GM21526 (cell line): ENCODE data around the gene C4A.
"Not testable (repeated sequence)": the region's sequence is repeated elsewhere in the genome, so short reads cannot be mapped to it uniquely, and the experiment has no call there.

Experiments used
- ATAC-seq: cut with Tn5 transposase; IDR thresholded peaks from one replicate; pipeline ENCODE4 v1.9.1; 2021; ENCODE audit warnings: moderate library complexity; ENCODE audit not compliant: unreplicated experiment, low FRiP score

Gene C4A

DNA sequence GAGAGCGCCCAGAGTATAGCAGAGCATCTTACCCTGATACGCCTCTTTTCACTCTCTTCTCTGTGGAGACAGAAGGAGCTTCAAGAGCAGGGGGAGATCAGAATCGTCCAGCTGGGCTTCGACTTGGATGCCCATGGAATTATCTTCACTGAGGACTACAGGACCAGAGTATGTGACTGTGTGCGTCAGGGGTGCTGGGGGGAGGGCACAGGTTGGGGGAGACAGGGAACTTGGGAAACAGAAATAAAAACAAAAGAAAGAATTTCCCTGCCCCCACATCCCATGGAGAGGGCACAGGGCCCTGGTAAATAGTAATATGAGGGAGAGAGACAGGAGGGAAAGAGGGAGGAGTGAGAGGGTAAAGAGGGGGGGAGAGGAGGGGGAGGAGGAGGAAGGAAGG is 3.0 kb upstream of the C4A start:
- no peak for ATAC-seq

GRCh38 chr6:31979238-31979898 is 2.5 kb upstream of the C4A start:
- ATAC-seq = no peak

DNA sequence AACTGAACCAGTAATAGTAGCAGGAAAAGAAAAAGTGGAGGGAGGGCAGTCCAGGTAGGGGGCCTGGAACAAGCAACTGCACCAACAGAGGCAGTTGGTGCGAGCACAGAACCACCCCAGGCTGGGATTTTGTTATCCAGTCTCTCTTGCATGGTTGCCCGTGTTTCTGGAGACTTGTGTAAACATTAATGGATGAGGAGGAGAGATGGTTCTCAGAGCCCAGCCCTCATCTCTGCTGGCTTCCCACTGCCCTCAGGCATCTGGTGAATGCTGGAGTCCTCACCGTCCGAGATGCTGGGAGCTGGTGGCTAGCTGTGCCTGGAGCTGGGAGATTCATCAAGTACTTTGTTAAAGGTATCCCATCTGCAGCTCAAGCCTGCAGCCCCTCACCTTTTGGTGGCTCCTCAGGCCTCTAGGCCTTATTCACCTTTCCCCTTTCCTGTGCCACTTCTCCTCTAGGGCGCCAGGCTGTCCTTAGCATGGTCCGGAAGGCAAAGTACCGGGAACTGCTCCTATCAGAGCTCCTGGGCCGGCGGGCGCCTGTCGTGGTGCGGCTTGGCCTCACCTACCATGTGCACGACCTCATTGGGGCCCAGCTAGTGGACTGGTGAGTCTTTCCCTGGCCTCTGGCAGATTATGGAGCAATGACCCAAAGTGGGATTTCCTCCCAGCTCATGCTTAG is 1.5 kb upstream of the C4A start:
- ATAC-seq = not testable (repeated sequence)

DNA sequence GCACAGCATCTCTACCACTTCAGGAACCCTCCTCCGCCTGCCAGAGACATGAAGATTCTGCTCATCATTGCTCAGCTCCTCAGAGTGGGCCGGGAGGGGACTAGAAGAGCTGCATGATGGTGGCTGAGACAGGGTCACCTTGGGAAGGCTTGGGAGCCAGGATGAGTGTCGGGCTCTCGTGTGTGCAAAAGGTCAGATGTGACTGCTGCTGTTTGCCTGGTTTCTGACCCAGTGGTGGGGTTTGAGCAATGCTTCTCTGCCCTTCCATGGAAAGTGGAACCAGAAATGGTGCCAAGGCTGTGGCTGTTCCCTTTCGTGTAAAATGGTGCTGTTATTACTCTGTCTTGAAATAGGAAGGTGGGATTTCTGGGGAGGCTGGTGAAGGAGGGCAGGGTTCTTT is 859 bp upstream of the C4A start:
- not testable (repeated sequence) for ATAC-seq

GRCh38 chr6:31989363-31989762 is 7.5 kb downstream of the C4A start:
- ATAC-seq = not testable (repeated sequence)

DNA sequence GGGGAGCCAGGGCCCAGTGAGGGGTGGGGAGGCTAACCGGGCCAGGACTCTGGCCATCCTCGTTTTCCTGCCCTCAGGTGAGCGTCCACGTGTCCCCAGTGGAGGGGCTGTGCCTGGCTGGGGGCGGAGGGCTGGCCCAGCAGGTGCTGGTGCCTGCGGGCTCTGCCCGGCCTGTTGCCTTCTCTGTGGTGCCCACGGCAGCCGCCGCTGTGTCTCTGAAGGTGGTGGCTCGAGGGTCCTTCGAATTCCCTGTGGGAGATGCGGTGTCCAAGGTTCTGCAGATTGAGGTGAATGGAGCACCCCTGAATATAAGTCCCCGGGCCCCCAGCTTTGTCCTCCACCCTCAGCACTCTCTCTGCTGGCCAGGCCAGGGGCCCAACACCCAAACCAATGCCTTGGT is 12.6 kb downstream of the C4A start:
- not testable (repeated sequence) for ATAC-seq

GRCh38 chr6:31996385-31996784 is 14.5 kb downstream of the C4A start:
- not testable (repeated sequence) for ATAC-seq

DNA sequence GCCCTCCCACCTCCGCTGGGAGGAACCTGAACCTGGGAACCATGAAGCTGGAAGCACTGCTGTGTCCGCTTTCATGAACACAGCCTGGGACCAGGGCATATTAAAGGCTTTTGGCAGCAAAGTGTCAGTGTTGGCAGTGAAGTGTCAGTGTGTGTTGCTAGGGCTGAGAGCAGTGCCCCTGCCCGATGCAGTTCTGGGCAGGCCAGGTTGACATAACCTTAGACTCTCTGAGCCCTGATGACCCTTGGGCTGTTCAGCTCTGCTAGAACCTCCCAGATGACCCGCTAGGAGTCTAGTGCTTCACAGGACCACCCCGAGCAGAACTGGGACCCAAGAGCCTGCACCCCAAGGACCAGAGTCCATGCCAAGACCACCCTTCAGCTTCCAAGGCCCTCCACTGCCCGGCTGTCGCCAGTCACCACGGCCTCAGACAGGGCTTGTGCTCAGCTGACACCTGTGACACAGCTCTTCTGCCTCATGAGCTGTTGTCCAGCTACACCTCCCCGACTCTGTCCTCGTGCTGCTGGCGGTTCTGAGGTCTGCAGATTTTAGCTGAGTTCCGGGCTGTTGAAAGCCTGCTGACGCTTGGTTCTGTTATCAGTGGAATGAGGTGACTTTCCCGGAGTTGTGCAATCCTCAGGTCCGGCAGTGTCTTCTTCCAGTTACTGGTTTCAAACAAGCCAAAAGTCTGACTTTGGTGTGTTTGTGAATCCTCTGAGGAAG is 20.9 kb downstream of the C4A start:
- ATAC-seq = not testable (repeated sequence)

DNA sequence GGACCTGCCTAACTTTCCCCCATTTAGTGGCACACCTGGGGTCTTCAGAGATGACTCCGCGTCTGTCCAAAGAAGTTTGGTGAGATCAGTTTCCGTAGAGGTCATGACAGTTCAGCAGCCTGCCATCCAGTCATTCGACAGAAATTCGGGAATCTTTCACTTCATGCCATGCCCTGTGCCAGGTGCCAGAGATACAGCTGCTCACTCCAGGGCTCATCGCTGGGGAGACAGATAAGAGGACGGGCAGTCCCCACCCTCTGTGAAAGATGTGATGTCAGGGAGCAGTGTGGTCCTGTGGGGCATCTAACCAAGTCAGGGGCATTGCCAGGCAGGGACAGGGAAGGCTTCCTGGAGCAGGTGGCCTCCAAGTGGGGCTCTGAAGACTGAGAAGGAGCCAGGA is 21.4 kb downstream of the C4A start:
- not testable (repeated sequence) for ATAC-seq

DNA sequence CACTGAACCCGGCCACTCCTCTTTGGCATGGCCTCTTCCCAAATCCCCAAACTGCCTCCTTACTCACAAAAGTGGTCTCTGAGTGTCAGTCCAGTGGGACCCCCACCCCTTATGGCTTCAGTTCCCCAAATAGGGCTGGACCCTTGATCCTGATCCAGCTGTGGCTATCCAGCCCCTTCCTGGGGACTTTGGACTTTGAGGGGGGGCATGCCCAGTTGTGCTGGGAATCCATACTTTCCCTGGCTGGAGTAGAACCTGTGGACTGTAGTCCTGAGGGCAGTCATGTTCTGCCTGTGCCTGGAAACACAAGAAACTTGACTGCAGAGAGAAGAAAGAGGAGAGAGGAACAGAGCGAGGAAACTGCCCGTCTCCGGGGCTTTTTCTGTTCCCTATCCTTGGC is 22.5 kb downstream of the C4A start:
- not testable (repeated sequence) for ATAC-seq

GRCh38 chr6:32004864-32005537 is 23.1 kb downstream of the C4A start:
- not testable (repeated sequence) for ATAC-seq

GRCh38 chr6:32005538-32005880 is 23.7 kb downstream of the C4A start:
- not testable (repeated sequence) for ATAC-seq

DNA sequence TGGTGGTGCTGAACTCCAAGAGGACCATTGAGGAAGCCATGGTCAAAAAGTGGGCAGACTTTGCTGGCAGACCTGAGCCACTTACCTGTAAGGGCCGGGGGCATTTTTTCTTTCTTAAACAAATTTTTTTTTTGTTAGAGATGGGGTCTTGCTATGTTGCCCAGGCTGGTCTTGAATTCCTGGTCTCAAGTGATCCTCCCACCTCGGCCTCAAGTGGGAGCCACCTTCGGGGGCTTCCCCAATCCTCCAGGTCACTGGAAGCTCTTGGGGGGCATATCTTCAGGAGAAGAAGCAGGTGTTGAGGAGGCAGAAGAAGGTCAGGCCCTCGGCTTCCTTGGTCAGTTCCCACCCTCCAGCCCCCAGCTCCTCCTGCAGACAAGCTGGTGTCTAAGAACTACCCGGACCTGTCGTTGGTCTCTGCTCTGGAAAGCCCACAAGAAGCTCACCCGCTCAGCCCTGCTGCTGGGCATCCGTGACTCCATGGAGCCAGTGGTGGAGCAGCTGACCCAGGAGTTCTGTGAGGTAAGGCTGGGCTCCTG is 24.2 kb downstream of the C4A start:
- not testable (repeated sequence) for ATAC-seq

- not testable (repeated sequence) for ATAC-seq
Observed at GRCh38 chr6:32007086-32007485, 25.2 kb downstream of the C4A start.

GRCh38 chr6:32008037-32008436 is 26.2 kb downstream of the C4A start:
- ATAC-seq = not testable (repeated sequence)

DNA sequence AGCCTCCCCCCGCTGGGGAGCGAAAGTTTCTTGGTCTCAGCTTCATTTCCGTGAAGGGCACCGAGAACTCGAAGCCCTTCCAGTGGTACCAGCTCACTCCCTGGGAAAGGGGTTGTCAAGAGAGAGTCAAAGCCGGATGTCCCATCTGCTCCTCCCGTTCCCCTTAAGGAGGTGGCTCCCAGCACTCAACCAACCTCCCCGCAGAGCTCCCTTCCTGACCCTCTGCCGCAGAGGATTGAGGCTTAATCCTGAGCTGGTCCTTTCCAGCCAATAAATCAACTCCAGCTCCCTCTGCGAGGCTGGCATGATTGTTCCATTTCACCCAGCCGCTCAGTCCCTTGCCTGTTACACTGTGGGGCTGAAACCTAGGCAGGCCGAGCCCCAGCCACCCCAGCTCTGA is 26.8 kb downstream of the C4A start:
- ATAC-seq = not testable (repeated sequence)

DNA sequence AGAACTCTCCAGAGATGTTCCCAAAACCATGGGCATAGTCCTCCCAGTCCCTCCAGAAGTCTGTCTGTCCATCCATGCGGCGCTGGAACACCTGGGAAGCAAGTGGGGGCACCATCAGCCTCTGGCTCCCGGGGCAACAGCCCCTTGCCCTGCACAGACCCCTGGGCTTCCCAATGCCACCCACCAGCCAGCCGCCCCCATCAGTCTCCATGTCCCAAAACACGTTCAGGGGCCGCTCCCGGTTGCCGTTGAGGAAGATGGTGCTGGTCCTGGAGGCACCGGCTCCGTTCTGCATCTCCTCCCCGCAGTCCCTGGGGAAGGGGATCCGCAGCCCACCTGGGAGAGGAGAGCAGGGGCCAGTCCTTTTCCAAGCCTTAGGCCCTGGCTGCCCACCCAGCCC is 27.7 kb downstream of the C4A start:
- ATAC-seq = not testable (repeated sequence)

DNA sequence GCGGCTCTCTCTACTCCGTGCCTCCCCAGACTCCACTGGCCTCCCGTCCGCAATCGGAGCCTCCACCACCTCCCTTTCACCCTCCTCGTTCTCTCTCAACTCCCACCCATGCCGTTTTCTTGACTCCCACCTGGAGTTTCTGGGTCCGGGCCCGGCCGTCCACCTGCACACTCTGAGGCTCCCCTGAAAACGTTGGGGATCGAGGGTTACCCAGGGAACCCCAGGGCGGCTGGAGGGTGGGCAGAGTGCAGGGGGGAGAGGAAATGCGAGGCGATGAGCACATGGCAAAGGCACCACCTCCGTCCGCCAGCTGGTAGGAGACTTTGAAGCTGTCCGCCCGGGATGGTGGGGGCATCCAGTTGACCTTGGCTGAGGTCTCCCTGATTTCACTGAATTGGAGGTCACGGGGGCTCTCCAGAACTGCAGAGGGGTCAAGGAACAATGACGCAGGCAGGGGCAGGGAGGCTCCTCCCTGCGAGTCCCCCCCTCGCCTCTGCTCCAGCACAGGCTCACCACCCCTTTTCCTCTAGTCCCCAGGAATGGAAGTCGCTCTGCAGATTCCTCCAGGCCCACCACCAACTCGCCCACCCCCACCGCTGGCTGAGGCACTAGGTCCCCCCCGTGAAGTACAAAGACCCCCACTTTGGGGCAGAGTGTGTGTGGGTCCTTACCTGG is 29.1 kb downstream of the C4A start:
- ATAC-seq = not testable (repeated sequence)

GRCh38 chr6:32012941-32013617 is 31.2 kb downstream of the C4A start:
- ATAC-seq = not testable (repeated sequence)

- not testable (repeated sequence) for ATAC-seq
Observed at GRCh38 chr6:32013738-32014137, 31.9 kb downstream of the C4A start.
